Brain pericyte (primary cell): ENCODE data around the gene RCOR1.
"Not testable (repeated sequence)": the region's sequence is repeated elsewhere in the genome, so short reads cannot be mapped to it uniquely, and the experiment has no call there.

Source experiments
- DNase-seq: peaks from one replicate; pipeline ENCODE4 v3.0.0-alpha.2; 2012; ENCODE audit warnings: low read depth, low spot score

Gene RCOR1

DNA sequence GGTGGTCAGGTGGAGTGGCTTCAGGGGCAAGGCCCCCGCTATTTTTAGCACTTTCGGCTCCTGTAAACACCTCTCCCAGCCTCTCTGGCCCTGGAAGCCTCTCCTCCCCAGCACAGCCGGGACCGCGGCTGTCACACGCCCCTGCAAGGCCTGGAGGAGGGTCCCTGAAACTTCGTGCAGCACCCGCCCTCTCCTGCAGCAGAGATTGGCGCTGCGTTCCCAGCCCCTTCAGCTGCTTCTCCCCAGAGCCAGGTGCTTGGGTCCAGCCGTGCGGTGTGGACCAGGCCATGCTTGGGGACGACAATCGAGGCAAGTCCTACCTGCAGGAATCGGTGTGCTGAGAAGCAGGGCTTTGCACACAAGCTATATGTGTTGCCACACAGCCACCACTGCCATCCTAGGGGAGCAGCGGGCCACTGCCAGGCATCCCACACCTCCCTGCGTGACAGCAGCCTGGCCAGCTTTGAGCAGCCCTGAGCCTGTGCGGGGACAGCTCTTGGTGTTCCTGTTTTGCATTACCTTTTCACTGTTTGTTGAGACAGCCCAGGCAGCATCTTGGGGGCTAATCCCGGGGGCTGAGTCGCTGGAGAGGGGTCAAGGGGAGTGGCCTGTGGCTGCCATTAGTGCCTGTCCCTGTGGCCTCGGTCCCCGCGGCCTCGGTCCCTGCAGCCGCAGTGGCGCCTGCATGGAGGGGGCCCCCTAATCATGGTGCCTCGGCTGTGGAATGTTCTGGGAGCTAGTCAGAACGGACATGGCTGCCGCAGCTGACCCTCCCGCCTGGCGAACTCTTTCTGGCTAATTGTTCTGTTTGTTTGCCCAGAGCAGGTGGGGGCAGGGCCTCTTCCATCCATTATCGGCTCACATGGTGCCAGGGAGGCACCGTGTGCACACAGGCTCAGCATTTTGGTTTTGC lies 157.2 kb downstream of the RCOR1 start:
- no peak for DNase-seq

DNA sequence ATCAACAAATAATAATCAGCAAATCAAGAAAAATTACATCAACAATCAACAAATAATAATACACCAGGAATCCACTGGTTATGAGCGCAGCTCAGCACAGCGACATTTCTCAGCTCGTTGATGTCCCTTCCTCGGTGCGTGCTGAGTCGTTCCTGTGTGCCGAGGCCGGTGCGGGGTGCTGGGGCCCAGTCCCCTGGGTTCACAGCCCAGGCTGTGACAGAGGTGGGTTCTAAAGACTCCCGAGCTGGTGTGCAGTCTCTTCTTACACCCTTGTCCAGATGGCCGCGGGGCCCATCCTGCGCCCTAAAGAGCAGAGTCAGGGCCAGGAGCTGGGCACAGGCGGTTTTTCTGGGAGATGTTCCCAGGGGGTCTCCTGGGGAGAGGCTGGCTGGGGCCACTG lies 157.9 kb downstream of the RCOR1 start:
- no peak for DNase-seq

DNA sequence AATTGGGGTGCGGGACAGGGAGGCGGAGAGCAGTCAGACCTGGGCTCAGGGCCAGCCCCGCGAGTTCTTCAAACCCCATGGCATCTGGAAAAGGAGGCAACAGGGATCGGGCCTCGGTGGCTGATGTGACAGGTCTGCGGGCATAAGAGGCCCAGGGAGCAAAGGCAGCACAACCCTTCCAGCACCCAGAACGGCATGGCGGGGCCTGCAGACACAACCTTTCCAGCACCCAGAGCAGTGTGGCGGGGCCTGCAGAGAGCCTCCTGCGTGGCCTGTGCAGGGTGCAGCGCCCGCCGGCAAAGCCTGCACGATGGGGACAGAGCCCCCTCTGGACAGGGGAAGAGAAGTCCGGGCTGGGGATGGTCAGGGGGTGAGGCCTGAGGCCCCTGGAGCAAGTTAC lies 158.6 kb downstream of the RCOR1 start:
- no peak for DNase-seq

DNA sequence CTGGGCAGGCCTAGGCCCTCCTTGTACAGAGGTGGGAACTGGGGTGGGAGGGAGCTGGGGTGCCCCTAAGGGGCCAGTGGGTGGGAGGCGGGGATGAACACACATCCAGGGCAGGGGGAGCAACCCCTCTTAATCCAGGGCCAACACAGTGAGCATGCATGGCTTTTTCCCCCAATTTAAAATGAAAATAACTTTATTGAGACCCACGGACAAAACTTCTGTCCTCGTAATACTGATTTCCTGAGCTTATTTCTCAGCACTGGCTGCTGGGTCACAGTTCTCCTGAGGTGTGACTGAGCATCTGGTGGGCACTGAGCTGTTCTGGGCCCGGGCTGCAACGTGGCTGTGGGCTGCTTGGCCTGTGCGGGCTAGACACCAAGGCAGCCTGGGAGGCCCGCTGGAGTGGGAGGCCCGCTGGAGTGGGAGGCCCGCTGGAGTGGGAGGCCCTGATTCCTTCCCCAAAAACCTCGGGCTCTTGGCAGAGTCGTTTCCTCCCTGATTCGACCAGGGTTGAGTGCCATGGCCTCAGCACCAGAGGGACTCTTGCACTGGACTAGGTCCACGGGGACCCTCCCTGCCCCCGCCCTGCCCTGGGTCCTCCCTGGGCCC lies 159.9 kb downstream of the RCOR1 start:
- no peak for DNase-seq

DNA sequence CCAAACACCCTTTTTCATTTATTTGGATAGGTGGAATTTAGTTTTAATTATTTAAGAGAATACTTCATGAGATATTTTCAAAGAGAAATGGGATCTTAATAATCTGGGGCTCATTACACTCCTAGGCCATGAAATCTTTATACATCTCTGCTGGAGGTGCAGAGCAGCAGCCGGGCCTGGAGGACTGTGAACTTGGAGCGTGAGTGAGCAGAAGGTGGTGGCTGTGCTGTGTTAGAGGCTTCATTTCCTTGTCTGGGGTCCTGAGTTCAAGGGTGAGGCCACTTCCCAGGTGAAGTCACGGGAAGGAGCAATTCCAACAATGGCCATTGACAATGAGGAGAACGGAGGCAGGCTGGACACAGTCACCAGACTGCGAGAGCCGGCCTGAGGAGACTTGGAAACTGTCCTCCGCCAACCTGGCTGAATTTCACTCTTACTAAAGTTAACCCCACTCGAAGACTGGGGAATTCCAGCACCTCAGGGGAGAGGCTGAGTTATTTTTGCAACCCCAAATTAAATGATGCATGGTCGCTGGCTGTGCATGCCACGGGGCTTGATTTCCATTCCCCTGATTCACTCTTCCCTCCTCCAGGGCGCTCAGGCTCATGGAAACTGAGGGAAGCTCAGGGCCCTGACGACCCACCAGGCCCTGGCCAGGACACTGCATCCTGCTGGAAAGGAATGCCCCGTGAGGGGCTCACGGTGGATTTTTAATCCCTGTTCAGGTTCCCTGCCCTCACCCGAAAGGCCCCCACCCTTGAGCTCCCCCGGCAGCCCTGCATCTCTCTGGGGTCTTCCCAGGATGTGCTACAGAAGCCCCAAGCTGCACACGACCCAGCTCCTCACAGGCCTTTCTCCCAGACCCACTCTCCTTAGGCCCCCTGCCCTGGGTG lies 162.2 kb downstream of the RCOR1 start:
- no peak for DNase-seq

DNA sequence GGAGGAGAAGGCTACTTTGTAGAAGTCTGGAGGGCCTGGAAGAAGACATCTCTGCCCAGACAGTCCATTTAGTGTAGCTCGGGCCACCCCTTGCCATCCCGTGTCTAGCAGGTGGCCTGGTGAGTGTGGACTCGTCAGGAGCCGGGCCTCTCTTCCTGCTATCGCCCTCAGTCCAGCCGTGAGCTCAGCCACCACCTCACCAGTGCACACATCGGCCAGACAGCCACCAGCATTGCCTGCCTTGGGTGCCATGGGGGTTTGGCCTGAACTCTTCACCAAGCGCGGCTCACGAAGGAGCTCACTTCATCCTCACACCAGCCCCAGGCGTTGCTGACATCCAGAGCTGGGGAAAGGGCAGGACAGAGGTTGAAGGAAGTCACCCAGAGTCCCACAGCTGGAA lies 165.2 kb downstream of the RCOR1 start:
- no peak for DNase-seq

DNA sequence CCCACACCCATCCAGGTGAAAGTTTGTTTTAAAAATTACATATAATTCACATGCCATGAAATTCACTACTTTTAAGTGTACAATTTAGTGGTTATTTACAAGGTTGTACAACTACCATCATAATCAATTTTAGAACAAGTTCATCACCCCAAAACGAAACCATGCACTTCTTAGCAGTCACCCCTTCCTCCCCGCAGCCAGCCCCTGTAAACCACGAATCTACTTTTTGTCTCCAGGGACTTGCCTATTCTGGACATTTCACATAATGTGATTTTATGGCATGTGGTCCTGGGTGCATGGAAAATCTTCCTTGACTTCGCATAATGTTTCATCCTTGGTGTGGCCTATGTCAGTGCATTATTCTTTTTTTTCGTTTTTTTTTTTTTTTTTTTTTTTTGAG lies 165.6 kb downstream of the RCOR1 start:
- DNase-seq, result no peak

DNA sequence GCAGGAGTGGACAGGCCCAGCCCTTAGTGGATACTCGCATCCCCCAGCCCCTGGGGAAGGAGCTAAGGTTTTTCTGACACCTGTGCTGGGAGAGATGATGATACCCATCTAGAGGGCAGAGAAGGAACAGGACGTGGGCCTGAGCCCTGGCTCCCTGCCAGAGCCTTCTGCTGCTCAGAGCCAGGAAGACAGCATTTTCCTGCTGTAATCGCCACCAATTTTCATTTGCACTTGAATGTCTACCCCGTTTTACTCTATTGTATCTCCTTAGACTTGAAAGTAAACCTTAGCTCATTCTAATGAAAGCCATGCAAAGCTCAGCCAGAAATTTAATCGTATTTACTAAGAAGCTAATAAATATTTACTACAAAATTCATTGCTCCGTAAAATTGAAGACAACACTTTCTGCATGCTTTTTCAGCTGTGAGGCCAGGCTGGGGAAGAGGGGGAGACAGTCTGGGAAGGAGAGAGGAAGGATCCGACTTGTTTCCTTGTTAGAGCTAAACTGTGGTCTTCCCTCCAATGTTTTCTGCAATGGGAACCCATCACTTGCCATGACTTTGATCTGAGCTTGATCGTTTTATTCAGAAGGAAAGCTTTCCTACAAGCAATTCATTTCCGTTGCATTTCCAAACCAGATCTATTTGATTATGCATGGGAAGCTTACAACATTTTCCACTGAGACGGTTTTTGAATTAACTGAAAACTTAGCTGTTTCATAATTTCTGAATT lies 167.2 kb downstream of the RCOR1 start:
- DNase-seq, result no peak

DNA sequence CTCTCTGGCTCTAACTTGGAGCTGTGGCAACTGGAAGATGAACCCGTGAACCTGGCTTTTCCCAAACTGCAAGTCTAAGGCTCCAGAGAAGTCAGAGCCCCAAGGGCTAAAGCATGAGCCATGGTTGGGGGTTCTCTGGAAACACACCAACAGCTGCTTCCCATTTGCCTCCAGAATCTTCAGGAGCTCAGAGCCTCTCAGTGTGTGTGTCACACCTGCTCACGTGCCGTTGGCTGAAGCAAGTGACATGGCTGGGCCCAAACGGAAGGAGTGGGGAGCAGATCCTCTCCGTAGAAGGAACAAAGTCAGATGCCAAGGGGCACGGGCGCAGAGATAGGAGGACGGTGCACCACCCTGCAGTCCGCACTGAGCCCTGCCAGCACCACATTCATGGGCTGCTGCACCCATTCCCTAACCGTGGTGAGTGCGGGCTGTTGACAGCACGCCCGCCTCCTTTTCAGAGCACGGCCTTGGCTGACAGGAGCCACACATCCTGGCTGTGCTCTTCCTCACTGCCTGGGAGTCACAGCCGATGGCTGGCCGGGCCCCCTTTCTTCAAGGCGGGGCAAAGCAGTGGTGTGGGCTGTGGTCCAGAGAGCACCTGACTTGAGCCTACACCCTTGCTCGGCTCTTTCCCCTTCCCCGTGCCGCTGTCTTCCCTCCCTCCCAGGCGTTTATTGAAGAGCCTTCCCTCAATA lies 168.2 kb downstream of the RCOR1 start:
- no peak for DNase-seq

DNA sequence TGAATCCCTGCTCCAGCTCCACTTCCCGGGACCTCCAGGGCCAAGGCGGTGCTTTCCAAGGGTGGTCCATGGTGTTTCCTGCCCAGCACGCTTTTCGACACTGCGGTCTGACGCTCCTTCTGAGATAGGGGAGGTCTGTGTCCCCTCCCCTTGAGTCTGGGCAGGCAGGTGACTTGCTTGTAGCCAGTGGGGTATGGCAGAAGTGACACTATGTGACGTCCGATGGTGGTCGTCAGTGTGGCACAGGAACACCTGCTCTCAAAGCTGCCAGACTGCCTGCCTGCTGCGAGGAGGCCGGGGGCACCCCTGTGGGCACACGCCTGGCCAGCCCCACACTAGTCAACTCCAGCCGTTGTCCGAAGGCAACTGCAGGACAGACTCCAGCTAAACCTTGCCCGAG lies 168.8 kb downstream of the RCOR1 start:
- no peak for DNase-seq

DNA sequence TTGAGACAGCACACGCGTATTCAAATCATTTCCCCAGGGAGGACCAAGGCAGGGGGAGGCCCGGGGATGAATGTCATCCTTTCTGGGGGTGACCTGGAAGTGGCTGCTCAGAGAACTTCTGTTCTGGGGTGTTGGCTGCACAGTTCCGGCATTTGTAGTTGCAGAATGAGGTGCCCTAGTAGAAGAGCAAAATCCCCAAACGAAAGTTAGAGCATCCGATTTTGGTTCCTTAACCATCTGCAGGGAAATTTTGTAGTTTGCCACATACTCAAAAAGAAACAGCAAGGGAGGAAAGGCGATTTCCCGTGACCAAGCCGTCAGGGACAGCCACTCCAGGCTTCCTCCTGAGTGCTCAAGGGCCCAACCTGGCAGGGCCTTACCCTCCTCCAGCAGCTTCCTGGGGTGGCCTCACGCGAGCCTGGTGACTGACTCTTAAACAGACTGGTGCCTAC lies 171.8 kb downstream of the RCOR1 start:
- no peak for DNase-seq

DNA sequence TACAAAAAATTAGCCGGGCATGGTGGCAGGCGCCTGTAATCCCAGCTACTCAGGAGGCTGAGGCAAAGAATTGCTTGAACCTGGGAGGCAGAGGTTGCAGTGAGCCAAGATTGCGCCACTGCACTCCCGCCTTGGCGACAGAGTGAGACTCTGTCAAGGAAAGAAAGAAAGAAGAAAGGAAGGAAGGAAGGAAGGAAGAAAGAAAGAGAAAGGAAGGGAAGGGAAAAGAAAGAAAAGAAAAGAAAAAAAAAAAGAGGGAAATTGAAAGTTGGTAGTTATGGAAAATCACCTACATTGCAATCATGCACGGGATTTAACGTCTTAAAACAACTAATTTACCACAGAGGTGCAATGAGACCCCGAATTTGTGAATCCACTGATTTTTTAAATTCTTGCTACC lies 173.3 kb downstream of the RCOR1 start:
- not testable (repeated sequence) for DNase-seq

DNA sequence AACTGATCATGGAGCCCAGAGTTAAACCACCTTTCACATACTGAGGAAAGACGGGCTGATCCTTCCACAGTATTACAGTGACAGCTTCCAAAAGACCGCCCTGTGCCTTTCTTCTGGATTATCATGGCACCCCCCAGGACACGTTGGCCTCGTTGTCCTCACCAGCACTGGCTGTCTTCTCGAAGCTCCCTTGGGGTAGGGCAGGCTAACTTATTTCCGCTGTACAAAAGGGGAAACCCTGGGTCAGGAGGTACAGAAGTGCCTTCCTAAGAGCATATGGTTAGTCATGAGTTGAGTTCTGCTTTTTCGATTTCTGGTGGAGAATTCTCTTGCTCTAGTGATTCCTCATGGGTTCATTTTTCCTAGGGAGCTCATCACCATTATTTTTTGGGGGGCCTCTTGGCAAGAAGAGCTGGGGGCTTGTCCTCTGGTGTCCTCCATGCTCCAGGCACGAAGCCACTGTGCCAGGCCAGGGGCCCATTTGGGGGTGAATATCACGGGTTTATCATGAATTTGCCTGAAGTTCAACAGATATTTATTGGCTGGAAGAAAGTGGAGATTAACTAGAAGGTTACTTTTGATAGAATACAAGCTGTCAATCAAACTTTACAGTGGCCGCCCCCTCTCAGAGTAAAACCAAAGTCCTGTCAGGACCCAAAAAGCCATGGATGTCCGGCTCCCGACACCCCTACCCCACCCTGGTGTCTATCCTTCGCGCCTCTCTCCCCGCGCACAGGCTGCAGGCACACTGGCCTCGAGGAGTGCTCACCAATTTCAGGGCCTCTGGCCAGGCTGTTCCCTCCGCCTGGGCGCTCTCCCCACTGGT lies 176.0 kb downstream of the RCOR1 start:
- DNase-seq, result no peak

DNA sequence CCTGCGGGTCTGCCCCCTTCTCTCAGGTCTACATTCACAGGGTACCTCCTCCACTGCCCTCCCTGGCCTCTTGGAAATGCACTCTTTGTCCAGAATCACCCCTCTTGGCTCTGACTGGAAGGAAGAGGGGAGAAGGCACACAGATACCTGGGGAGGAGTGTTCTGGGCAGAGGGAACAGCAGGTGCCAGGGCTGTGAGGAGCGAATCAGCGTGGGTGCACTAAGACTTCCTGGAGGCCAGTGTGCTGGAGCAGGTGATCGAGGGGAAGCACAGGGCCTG lies 176.5 kb downstream of the RCOR1 start:
- no peak for DNase-seq

DNA sequence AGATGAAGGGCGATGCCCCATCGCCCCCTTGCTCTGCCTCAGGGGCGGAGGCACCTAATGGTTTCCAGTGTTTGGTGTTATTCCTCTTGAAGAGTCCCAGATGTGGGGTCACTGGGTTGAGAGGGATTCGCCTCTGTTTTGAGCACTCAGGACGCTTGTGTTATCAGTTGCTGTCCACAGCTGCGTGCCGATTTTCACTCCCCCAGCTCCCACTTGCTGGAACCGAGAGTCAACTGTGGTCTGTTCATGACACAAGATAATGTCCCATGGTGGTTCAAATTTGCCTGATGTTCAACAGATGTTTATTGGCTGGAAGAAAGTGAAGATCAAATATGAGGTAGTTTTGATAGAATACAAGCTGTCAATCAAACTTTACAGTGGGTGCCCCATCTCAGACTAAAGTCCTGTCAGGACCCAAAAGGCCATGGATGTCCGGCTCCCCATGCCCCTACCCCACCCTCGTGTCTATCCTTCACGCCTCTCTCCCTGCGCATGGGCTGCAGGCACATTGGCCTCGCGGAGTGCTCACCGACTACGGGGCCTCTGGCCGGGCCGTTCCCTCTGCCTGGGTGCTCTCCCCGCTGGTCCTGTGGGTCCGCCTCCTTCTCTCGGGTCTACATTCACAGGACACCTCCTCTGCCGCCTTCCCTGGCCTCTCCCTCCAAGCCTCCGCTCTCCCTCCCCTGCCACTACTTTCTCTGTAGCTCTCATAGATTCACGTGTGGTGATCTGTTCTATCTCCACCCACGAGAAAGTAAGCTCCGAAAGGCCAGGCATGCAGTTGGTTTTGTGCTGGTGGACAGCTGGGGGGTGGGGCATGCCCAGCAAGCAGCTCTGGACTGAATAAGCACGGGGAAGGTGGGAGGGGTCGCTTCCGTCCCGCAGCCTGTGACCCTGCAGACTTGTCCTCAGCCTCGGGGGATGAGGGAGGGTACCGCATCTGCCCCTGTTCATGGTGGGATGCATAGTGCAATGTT lies 178.0 kb downstream of the RCOR1 start:
- DNase-seq, result no peak

DNA sequence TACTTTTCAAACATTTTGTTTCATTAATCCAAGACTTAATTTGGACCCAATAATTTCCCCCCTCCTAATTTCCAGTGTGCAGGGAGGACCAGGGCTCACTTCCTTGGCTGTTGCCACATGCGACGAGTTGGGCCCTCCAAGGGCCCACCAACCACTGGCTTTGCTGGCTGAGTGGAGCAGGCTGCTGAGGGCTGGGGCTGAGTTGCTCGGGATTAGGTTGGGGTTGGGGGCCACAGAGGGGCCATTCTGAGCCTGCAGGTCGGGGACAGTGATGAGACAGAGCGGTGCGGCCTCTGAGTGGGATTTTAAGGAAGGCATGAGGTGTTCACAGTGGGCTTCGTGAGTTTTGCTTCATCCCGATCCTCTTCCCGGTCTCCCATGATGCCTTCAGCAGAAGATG lies 178.7 kb downstream of the RCOR1 start:
- DNase-seq, result no peak

DNA sequence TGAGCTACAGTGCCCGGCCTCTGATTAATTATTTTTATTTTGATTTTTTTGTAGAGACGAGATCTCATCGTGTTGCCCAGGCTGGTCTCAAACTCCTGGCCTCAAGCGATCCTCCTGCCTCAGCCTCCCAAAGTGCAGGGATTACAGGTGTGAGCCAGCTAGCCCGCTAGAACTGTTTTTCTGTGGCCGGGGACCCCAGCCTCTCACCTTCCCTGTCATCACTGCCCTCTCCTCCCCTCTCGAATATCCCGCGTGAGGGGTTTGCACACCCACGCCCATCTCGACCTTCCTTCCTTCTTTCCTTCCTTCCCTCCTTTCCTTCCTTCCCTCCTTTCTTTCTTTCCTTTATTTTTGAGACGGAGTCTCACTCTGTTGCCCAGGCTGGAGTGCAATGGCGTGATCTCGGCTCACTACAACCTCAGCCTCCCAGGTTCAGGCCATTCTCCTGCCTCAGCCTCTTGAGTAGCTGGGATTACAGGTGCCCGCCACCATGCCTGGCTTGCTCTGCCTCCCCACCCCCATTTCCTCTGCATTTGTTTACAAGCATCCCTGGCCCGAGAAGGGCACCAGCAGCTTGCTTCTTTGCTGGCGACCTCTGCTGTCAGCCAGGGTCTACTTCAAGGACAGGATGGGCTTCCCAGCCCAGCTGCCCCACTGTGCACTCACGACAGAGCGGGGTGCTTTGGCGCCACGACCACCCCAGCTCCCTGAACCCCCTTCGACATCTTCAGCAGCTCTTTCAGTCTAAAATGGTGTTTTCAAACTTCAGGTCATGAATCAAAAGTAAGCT lies 180.5 kb downstream of the RCOR1 start:
- DNase-seq, result no peak
